ENCODE data around the gene GPR35.

The GPR35 gene

DNA sequence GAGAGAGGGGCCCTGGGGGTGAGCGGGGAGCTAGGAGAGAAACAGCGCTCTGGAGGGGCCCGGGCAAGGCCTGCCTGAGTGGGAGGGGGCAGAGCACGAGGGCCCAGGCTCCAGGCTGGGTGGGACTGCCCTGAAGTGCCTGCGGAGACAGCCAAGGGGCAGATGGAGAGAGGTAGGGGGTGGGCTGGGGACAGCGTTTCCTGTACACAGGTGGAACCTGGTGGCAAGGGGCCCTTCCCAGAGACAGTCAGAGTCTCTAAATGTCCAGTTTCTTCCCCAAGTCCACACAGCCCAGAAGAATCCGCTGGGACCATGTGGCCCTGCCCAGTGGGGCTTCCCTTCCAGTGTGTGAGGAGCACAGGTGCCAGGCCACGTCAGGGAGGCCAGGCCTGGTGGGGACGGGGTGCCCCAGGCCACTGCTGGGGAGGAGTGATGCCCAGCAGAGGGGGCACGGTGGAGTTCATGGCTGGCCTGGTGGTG lies 1.7 kb upstream of the GPR35 start:
- TF ChIP-seq CTCF (IDR thresholded peaks at IDR 0.05; ENCODE audit: extremely low read depth, insufficient read depth, missing control alignments): no peak
- in situ Hi-C loops (cut with MboI; ENCODE audit: low pct_unique_long_range_greater_than_20kb, low sequenced_read_pairs, unreplicated experiment): no loop called here
- DNase-seq (ENCODE audit: low spot score): no peak

DNA sequence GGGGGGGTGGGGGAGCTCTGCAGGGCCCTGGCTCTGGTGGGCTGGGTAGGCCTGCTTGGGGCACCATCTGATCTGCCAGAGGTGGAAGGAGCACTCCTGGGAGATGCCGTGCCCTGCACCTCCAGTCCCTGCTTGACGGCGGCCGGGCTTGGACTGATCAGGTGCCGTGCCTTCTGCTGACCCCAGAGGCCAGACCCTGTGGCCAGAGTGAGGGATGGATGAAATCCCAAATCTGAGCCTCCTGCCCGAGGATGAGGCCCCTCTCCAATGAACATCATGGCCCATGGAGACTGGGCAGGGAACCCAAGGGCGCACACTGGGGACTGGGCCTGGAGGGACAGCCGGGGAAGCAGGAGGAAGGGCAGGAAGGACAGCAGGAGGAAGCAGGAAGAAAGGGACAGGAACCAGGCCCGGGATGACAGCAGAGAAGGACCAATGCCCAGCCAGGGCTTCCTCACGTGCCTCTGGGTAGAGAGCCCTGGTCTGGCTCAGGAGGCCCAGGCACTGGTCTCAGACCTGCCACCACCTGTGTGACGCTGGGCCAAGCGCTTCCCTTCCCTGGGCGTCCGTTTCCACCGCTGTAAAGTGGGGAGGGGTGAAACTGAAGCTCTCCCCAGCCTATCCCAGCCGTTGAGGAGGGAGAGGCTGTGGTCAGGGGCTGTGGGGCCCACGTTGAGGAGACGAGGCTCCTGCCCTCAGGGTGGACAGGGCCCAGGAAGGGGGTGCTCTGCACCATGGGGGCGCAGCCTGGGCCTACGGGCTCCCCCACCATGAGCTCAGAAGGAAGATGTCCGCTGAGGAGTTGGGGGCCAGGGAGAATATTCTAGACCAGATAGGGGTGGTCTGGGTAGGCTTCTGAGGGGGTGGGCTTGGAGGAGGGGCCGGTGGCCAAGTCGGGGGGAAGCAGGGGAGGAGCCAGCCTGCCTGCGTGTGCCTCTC lies 1.0 kb upstream of the GPR35 start:
- in situ Hi-C loops (cut with MboI; ENCODE audit: low pct_unique_long_range_greater_than_20kb, low sequenced_read_pairs, unreplicated experiment): no loop called here
- TF ChIP-seq CTCF (IDR thresholded peaks at IDR 0.05; ENCODE audit: extremely low read depth, insufficient read depth, missing control alignments): no peak
- no peak for DNase-seq (ENCODE audit: low spot score)

- in situ Hi-C loops (cut with MboI; ENCODE audit: low pct_unique_long_range_greater_than_20kb, low sequenced_read_pairs, unreplicated experiment): no loop called here
- no peak for DNase-seq (ENCODE audit: low spot score)
- TF ChIP-seq CTCF (IDR thresholded peaks at IDR 0.05; ENCODE audit: extremely low read depth, insufficient read depth, missing control alignments): no peak
Observed at GRCh38 chr2:240626531-240627300, 1.4 kb downstream of the GPR35 start.

- in situ Hi-C loops (cut with MboI; ENCODE audit: low pct_unique_long_range_greater_than_20kb, low sequenced_read_pairs, unreplicated experiment): no loop called here
- TF ChIP-seq CTCF (IDR thresholded peaks at IDR 0.05; ENCODE audit: extremely low read depth, insufficient read depth, missing control alignments): no peak
- no peak for DNase-seq (ENCODE audit: low spot score)
Observed at GRCh38 chr2:240627736-240628506, 2.6 kb downstream of the GPR35 start.

GRCh38 chr2:240628507-240628807 lies 3.2 kb downstream of the GPR35 start:
- in situ Hi-C loops (cut with MboI; ENCODE audit: low pct_unique_long_range_greater_than_20kb, low sequenced_read_pairs, unreplicated experiment): no loop called here
- no peak for DNase-seq (ENCODE audit: low spot score)
- TF ChIP-seq CTCF (IDR thresholded peaks at IDR 0.05; ENCODE audit: extremely low read depth, insufficient read depth, missing control alignments): no peak

All from GM13977 (cell line).